Measurements from ENCODE around the gene CDCP2.
A peak's percentile ranks its signal among the peaks of the same experiment; 100 is the strongest.

The CDCP2 gene

DNA sequence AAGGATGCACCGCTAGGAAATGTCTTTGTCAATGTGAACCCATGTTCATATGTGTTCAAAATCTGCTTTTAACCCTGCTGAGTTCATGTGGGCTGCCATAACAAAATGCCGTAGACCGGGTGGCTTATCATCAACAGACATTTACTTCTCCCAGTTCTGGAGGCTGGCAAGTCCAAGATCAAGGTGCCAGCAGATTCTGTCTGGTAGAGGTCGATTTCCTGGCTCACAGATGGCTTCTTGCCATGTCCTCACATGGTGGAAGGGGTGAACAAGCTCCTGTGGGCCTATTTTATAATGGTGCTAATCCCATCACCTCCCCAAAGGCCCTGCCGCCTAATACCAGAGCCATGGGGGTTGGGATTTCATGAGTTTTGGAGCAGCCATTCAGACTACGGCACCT, 4.6 kb upstream of the CDCP2 start:
- no peak for DNase-seq (ENCODE audit: low read depth, low spot score)
- TF ChIP-seq, protein P1, sequence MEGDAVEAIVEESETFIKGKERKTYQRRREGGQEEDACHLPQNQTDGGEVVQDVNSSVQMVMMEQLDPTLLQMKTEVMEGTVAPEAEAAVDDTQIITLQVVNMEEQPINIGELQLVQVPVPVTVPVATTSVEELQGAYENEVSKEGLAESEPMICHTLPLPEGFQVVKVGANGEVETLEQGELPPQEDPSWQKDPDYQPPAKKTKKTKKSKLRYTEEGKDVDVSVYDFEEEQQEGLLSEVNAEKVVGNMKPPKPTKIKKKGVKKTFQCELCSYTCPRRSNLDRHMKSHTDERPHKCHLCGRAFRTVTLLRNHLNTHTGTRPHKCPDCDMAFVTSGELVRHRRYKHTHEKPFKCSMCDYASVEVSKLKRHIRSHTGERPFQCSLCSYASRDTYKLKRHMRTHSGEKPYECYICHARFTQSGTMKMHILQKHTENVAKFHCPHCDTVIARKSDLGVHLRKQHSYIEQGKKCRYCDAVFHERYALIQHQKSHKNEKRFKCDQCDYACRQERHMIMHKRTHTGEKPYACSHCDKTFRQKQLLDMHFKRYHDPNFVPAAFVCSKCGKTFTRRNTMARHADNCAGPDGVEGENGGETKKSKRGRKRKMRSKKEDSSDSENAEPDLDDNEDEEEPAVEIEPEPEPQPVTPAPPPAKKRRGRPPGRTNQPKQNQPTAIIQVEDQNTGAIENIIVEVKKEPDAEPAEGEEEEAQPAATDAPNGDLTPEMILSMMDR (IDR thresholded peaks at IDR 0.05; ENCODE audit: low read depth, low read length), result no peak
- H3K4me3 ChIP-seq (ENCODE audit: low read depth, low read length), result no peak overlapping the region
- in situ Hi-C loops (cut with HindIII; ENCODE audit: low sequenced_read_pairs), result no loop called here

DNA sequence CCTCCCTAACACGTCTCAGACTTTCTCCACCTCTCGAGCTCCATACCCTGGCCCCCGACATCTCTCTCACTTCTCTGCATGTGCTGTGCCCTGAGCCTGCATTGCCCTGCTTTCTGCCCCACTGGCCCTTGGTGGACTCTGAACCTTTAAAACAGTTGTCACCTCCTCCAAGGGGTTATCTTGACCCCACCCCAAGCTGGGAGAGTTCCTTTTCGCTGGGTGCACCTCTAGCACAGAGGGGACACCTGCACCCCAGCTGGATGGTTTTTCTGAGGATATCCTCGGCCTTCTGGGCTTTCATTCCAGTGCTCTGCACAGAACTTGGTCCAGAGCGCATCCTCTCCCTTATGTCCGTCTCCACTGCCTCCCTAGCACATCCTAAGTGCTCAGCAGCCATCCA, 4.2 kb upstream of the CDCP2 start:
- DNase-seq (ENCODE audit: low read depth, low spot score), result no peak
- in situ Hi-C loops (cut with HindIII; ENCODE audit: low sequenced_read_pairs), result no loop called here
- TF ChIP-seq, protein P1 (IDR thresholded peaks at IDR 0.05; ENCODE audit: low read depth, low read length), result no peak
- no peak overlapping the region for H3K4me3 ChIP-seq (ENCODE audit: low read depth, low read length)

DNA sequence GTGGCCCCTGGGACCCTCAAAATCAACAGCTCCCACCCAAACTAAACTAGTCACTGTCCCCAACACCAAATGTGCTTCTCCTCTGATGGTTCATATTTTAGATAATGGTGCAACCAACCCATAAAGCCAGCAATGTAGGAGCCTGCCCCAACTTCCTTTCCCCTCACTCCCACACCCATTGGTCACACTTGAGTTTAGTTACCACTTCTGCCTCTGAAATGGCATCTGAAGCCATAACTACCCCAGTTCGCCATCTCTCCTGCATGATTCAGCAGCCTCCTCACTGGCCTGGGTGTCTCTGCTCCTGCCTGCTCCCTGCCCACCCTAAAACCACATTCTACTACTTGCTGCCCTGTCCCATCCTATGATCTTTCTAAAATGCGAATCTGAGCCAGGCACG, 3.4 kb upstream of the CDCP2 start:
- TF ChIP-seq, protein P1 (IDR thresholded peaks at IDR 0.05; ENCODE audit: low read depth, low read length), result no peak

DNA sequence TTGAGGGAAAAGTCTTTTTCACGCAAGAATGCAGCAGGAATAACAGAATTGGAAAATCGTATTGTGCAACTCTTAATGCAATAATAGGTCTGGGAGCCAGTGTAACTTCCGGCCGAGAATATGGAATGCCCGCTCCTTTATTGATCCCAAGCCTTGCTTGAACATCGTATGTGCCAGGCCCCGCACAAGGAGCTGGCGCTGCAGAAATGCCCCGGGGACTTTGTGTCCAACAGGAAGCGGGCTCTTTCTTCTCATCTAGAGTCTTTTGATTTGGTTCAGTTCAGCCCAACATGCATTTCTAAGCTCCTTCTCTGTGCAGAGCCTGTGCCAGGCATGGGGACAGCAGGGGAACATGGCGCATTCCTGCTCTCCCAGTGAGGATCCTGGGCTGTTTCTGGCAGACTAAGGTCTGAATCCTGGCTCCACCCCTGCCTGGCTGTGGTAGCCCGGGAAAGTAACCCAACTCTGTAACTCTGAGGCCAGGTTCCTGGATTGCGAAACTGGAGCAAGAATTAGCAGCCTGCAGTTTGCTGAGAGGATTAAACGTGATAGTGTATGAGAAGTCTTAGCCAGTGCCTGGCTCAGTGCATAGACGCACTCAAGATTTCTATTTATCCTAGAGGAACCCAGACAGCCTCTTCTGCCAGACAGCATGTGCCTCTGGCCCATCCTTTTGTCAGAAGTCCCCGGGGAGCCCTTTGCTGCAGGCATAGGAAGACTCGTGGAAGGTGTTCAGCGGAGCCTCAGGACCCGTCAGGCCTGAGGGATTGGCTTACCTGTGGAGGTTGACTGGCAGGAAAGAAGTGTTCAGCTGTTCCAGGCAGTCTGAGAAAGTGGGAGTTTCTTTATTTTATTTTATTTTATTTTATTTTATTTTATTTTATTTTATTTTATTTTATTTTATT, 987 bp upstream of the CDCP2 start:
- in situ Hi-C loops (cut with HindIII; ENCODE audit: low sequenced_read_pairs), result no loop called here
- no peak overlapping the region for H3K4me3 ChIP-seq (ENCODE audit: low read depth, low read length)
- TF ChIP-seq, protein P1 (IDR thresholded peaks at IDR 0.05; ENCODE audit: low read depth, low read length), result no peak
- peak; percentile 51 for DNase-seq (ENCODE audit: low read depth, low spot score)

More for the DNA sequence above, 3.4 kb upstream of the CDCP2 start:
- in situ Hi-C loops (cut with HindIII; ENCODE audit: low sequenced_read_pairs), result no loop called here
- DNase-seq (ENCODE audit: low read depth, low spot score), result no peak
- H3K4me3 ChIP-seq (ENCODE audit: low read depth, low read length), result no peak overlapping the region

DNA sequence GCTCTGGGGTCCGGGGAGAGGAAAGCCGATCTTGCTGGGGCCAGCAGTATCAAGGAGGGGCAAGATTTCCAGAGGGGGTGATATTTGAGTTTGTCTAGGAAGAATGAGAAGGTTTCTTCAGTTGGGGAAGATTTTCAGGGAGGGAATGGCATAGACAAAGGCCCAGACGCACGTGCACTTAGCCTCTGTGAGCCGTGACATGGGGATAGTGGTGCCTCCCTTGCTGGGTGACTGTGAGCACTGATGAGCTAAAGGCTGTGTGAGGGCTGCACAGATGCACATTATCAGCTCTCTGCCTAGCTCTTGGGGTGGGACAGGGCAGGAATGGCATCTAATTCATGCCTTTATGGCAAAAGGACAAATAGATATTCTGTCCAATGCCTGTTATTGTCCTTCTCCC, 1.8 kb downstream of the CDCP2 start:
- no peak for DNase-seq (ENCODE audit: low read depth, low spot score)
- TF ChIP-seq, protein P1 (IDR thresholded peaks at IDR 0.05; ENCODE audit: low read depth, low read length), result no peak
- in situ Hi-C loops (cut with HindIII; ENCODE audit: low sequenced_read_pairs), result no loop called here
- H3K4me3 ChIP-seq (ENCODE audit: low read depth, low read length), result no peak overlapping the region

DNA sequence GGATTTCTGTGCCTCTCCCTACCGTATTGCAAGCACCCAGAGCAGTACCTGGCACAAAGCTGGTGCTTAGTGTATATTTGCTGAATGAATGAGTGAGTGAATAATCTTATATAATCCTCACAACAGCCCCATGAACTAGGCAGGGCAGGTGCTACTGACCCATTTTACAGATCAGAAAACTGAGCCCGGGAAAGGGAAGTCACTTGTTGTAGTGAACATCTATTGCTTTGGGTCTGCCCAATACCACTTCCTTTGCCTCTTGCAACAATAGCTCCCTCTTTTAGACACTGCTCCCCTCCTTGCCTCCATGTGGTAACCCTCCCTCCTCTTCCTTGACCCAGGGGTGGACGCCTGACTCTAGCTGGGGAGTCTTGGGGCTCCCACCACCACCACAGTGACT, 3.1 kb downstream of the CDCP2 start:
- in situ Hi-C loops (cut with HindIII; ENCODE audit: low sequenced_read_pairs), result no loop called here
- H3K4me3 ChIP-seq (ENCODE audit: low read depth, low read length), result no peak overlapping the region
- no peak for DNase-seq (ENCODE audit: low read depth, low spot score)
- TF ChIP-seq, protein P1 (IDR thresholded peaks at IDR 0.05; ENCODE audit: low read depth, low read length), result no peak
